Measurements from ENCODE around the gene PLA2G4B.
A peak's percentile ranks its signal among the peaks of the same experiment; 100 is the strongest.

Gene PLA2G4B

DNA sequence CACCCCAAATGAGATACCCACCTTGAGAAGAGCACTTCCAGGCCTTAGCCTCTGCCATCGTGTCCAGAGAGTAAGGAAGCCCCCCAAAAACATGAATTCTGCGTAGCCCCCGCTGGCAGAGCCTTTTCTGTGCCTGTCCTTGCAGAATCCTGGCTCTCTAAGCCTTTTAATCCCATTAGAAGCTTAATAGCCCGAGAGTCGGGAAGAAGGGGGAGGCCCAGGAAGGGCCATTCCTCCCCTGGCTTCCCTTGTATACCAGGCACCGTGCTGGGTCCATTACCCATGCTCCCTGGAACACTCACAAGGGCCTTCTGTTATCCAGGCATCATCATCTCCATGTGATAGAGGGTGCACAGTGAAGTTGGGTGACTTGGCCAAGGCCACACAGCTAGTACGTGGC is 48.1 kb downstream of the PLA2G4B start:
- no peak for DNase-seq (ENCODE audit: low read depth)

DNA sequence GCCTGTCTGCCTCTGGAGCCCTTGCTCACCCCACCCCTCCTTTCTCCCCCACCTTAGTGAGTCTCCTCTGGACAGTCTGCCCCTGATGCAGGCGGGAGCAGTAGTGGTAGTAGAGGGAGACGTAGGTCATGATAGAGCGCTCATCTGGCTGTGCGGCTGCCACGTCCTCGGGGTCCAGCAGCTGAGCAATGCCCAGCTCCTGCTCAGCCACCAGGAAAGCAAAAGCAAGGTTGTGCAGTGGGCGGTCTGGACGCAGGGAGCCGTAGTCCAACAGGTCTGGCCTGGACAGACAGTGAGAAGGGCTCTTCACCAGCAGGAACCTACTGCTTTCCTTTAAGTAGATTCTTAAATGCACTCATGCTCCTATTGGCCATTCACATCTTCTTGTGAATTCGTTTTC is 48.5 kb downstream of the PLA2G4B start:
- DNase-seq (ENCODE audit: low read depth): no peak

DNA sequence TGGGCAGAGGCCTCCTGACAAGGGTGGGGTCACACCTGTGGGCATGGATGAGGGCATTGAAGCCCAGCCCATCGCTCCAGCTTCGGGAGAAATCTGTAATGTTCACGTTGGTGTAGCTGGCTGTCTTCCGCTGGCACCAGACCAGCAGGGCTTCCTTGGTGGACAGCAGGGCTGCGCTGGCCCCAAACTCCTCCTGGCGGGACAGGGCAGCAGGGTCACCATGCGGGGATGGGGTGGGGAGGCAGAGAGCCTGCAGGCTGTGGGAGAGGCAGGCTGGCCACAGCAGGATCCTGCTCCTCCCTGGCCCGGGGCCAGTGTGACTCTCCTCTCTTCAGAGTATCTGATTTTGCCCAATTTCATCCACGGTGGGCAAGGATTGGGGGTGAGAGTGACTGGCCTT is 49.2 kb downstream of the PLA2G4B start:
- DNase-seq (ENCODE audit: low read depth): no peak

DNA sequence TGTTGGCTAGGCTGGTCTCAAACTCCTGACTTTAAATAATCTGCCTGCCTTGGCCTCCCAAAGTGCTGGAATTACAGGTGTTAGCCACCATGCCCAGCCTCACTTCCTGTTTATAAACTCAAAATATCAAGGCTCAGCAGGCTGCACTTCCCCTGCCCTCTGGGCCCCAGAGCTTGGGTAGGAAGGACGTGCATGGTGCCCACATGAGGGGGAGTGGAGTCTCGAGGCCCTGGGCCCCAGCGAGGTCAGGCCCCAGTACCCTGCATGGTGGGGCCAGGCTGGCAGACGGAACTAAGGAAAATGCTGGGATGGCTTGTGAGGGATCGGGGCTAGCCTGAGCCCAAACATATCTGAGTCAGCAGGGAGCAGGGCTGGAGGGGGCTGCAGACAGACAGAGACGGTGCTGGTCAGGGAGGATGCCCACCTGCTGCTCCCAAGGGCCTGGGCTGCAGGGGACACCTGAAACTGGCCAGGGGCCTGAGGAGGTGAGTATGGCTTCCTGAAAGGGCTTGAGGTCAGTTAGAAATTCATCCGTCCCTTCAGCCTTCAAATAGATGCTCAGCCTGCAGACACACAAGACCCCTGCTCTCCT is 50.1 kb downstream of the PLA2G4B start:
- no peak for DNase-seq (ENCODE audit: low read depth)

DNA sequence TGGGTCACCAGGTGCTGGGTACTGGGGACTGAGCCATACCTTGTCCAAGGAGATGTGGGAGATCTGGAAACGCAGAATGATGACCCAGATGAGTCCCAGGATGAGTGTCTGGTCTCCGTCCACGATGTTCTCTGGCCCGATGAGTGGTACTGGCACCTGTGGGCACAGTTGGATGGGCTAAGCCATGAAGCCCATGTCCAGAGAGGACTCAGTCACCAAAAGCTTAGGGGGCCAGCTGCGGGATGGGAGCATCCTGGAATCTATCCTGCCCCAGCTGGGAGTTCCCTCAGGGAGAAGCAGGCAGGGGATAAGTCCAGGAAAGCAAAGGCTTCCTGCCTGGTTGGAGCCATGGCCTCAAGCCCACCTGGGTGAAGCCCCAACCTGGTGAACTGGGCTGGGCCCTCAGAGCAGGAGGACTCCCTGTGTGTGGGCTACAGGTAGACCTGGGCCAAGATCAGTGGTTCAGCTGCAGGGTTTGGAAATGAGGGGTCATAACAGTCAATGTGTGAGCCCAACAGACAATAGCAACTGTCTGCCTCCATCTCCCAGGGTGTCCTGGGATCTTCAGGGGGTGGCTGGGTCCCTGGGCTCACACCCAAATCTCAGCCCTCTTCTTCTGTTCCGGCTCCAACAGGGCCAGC is 51.5 kb downstream of the PLA2G4B start:
- DNase-seq (ENCODE audit: low read depth): no peak

DNA sequence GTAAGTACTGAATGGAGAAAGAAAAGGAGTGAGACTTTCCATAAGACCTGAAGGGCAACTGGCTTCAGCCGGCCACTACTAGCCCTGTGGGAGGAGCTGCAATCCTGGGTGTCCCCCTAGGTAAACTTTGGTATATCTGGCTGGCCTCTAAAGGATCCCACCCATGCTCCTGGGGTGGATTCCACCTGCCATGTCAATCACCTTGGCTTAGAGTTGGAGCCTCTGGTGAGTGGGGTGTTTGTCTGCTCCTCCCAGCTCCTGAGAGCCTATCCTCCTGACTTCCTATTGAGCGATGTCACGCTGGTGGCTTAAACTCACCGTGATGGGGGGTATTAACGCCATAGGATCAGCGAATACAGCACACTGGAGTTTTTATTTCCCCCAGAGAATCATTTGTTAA is 52.6 kb downstream of the PLA2G4B start:
- DNase-seq (ENCODE audit: low read depth): no peak

DNA sequence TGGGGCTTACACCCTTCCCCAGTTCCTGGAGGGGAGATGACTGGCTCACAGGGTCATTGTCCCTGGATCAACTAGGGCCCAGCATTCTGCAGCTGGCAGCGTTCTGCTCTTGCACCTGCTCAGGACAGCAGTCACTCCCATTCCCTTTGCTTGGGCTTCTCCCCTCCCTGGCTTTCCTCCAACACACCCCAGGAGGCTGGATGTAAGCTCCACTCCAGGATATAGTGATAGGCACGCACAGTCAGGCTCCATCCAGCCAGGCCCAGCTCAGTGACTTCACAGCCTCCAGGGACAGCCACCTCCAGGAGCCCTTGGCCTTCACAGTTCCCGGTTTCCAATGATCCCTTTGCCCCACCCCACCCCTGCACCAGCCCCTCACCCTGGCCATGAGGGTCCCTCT is 53.3 kb downstream of the PLA2G4B start:
- DNase-seq (ENCODE audit: low read depth): no peak

DNA sequence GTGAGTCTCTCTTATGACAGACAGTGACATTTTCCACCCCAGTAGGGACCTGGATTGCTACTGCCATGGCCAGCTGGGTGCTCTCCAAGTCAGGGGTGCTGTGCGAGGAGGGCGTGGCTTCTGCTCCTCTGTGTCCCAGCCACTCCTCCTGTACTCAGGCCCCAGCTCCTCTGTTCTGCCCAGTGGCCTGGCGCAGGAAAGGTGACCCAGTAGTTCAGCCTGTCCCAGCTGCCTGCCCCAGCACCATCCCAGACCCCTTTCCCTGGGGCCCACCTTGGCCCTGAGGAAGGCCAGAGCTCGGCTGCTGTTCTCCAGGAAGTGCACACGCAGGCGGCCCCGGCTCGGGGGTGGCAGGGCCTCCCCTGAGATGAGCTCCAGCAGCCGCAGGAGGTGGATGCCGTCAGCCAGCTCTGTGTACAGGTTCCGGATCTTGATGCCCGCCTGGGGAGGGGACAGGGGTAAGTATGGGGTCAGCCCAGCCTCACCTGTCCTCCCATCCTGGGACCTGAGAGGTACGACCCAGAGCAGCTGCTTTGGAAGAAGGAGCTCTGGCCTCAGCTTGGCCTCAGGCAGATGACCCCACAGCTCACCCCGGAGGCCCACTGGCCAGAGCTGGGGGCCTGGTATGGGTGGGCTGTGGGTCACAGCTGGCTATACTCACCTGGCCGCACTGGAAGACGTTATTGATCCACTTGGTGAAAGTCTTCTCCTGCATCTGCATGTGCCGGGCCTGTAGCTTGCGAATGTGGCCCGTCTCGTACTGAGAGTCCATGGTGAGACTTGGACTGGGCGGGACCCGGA is 54.2 kb downstream of the PLA2G4B start:
- no peak for DNase-seq (ENCODE audit: low read depth)

DNA sequence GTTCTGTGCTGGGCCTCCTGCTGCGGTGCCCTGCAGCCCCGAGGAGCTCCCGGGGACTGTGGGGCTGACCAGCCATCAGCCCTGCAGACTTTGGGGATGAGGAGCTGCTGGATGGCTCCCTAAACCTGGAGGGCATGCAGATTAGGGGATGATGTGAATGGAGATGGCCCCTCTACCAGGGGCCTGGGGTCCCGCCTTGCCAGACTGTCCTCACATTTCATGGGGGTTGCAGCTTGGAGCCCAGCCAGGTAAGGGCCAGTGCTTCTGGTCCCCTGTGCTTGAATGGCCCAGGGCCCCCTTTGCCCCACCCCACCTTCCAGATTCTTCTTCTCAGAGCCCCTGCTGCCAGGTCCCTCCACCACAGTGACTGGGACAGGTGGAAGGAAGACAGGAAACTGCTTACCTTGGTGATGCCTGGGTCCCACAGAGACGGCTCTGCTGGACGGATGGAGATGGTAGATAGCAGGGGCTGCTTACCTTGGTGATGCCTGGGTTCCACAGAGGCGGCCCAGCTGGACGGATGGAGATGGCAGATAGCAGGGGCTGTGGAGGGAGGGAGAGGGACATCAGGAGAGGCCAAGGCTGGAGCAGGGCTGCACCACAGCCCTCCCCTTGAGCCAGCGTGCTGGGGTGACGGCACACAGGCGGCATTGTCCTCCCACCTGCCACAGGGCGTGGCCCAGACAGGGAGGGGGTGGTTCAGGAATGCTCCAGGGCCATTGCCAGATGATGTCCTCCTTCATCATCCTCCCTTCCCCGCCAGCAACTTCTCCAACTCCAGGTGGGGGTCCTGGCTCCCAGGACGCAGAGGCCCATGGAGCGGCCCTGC is 55.0 kb downstream of the PLA2G4B start, which contains the start of gene SPTBN5:
Gene SPTBN5 (minus strand): TSS at position 632 of the 829 bp plus-strand sequence. CDS start 556 bp downstream, at position 76.
- DNase-seq (ENCODE audit: low read depth): no peak

DNA sequence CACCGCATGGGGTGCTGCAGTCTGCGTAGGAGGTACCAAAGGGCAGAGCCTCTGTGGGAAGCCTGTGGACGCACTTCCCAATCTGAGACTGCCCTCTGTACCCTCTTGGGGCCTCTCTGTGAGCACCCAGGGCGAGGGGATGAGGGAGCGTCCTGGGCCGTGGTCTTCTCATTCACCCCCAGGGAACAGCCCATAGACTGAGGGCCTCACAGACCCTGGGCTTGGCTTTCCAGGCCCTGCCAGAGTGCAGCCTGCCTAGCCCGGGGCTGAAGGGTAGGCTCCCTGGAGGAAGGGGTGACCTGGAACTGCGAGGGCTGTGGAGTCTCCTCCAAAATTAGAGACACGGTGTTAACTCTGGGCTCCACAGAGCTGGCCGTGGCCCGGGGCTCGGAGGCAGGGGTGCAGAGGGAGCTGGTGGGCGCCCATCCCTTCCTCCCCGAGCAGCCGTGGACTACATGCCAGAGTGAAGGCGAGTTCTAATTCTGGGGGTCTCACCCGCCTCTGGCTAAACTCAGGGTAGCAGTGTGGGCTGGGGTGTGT is 55.7 kb downstream of the PLA2G4B start:
- no peak for DNase-seq (ENCODE audit: low read depth)

DNA sequence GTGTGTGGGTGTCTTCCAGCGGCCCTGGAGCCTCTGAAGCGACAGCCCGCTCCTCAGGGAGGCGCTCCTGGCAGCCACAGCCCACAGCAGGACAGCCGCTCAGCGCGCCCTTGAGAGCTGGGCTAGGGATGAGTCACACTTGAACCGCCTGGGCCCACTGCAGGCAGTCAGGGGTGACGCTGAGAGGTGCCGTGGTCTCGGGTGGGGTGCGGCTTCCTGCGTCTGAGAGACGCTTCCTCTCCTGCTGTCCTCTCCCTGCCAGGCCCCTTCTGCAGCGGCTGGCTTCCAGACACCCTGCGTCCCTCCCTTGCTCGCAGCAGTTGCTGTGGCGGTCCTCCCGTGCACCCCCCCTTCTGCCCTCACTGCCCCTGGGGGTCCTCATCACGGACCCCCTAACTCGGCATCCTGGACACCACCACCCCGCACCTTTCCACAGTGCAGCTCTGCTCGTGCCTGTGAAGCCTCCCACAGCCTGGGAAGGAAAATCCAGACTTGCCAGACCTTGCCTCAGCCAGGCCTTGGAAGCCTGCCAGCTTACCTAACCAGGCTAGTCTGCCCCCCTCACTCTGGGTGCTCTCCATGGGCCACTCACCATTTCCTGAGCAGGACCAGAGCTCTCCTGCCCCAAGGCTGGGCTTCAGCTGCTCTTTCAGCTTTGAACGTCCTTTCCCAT is 56.3 kb downstream of the PLA2G4B start:
- DNase-seq (ENCODE audit: low read depth): peak; percentile 63

DNA sequence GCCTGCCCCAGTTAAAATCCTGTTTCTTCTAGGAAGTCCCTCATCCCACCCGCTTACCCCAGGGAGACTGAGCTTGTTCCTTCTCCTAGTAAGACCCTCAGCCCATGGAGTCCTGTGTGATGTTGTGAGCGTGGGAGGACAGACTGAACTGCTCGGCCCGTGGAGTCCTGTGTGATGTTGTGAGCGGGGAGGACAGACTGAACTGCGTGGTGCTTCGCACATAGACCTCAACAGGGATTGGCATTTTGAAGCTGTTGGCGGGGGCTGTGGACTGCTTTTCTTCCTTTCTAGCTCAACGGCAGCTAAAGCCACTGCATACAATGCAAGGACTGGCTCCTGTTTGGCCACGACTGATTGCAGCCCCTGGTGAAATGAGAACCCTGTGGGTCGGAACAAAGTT is 56.8 kb downstream of the PLA2G4B start:
- no peak for DNase-seq (ENCODE audit: low read depth)

DNA sequence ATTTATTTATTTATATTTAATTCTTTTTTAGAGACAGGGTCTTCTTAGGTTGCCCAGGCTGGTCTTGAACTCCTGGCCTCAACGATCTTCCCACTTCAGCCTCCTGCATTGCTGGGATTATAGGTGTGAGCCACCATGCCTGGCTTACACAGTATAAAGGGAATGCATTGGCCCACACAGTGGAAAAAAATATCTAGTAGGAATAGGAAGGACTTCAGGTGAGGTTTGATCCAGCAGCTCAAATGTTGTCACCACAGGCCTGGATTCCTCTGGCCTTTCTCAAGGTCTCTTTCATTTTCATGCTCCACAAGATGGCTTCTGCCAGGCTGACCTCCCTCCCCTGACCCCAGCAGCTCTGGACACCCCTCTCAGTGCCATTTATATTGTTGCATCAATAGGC is 57.3 kb downstream of the PLA2G4B start:
- DNase-seq (ENCODE audit: low read depth): no peak

DNA sequence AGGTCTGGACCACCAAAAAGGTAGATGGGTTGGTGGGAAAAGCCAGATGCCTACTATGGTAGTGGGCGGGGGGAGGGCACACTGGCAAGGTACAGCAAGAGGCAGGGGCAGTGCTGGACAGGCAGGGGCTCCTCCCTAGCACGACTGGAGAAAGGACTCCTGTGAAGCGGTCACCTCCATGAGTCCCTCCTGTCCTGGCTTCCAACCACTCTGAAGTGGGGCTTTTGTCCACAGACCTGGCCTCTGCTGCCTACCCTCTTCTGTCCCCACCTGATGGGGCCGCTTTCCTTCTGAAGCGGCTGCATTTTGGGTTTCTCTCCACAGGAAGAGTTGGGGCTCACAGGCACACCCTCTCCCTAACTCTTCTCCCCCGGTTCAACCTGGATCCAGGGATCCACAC is 57.9 kb downstream of the PLA2G4B start:
- DNase-seq (ENCODE audit: low read depth): no peak

DNA sequence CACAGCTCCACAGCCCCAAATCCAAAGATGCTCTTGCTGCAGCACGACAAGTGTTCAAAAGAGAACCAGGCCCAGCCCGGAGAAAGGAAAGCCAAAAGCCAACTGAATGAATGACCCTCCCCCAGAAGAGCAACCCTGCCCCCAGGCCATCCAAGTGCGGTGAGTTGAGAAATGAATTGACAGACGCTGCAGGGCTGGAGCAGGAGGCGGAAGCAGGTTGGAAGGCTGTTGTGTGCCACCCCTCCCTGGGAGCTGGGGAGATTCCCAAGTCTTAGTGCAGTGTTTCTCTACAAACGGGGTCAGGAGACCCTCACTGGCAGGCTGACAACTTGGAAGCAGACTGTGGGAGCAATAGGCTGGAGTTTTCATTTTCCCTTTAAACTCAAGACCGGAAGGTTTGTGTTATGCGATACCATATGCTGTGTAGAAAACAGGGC is 58.7 kb downstream of the PLA2G4B start:
- DNase-seq (ENCODE audit: low read depth): no peak

All from activated T-cell treated with anti-CD3 and anti-CD28 coated beads for 24 hours (primary cell).